ENCODE measurements around the gene CAPN10.
"Not testable (repeated sequence)": the region's sequence is repeated elsewhere in the genome, so short reads cannot be mapped to it uniquely, and the experiment has no call there.

The CAPN10 gene

GRCh38 chr2:240558236-240558761, 28.2 kb upstream of the CAPN10 start:
- DNase-seq (ENCODE audit: low read depth, low spot score) = no peak
- in situ Hi-C loops (cut with HindIII; ENCODE audit: low sequenced_read_pairs) = no loop called here
- no peak for TF ChIP-seq CTCF (IDR thresholded peaks at IDR 0.05; ENCODE audit: low read depth, low read length)
- peak overlapping the region; percentile 20 for H3K4me3 ChIP-seq (ENCODE audit: low read depth, low read length)

- in situ Hi-C loops (cut with HindIII; ENCODE audit: low sequenced_read_pairs) = no loop called here
- H3K4me3 ChIP-seq (ENCODE audit: low read depth, low read length) = no peak overlapping the region
- DNase-seq (ENCODE audit: low read depth, low spot score) = no peak
- TF ChIP-seq CTCF (IDR thresholded peaks at IDR 0.05; ENCODE audit: low read depth, low read length) = no peak
Measured at GRCh38 chr2:240559286-240559685, 27.2 kb upstream of the CAPN10 start.

DNA sequence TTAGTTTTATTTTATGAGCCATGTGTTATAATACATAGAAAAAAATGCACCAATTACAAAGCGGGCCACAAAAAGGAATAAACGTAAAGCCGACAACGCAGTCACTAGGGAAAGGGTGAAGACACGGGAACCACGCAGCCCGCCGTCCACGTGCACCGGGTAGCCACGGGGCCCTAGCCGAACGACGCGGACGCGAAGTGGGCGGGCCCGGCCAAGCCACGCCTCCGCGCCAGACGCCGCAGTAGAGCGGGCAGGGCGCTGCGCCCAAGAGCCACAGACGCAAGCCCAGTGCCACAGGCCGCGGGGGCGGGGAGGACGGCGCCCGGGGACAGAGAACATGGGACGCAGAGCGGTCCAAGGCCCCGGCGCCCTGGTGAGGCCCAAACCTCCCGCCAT, 26.5 kb upstream of the CAPN10 start, which contains the start of gene DUSP28:
Gene DUSP28 (plus strand): TSS at position 274 of the 396 bp plus-strand sequence. CDS start 328 bp downstream, outside the sequence.
- in situ Hi-C loops (cut with HindIII; ENCODE audit: low sequenced_read_pairs) = no loop called here
- DNase-seq (ENCODE audit: low read depth, low spot score) = peak; percentile 85
- TF ChIP-seq CTCF (IDR thresholded peaks at IDR 0.05; ENCODE audit: low read depth, low read length) = no peak
- H3K4me3 ChIP-seq (ENCODE audit: low read depth, low read length) = peak within 1 kb of the TSS; percentile 60

GRCh38 chr2:240560480-240561324, 25.8 kb upstream of the CAPN10 start:
- DNase-seq (ENCODE audit: low read depth, low spot score) = peak; percentile 99
- H3K4me3 ChIP-seq (ENCODE audit: low read depth, low read length) = peak overlapping the region; percentile 60
- in situ Hi-C loops (cut with HindIII; ENCODE audit: low sequenced_read_pairs) = no loop called here
- peak; percentile 24 for TF ChIP-seq CTCF (IDR thresholded peaks at IDR 0.05; ENCODE audit: low read depth, low read length)

- DNase-seq (ENCODE audit: low read depth, low spot score) = peak; percentile 61
- TF ChIP-seq CTCF (IDR thresholded peaks at IDR 0.05; ENCODE audit: low read depth, low read length) = no peak
- H3K4me3 ChIP-seq (ENCODE audit: low read depth, low read length) = peak overlapping the region; percentile 45
- in situ Hi-C loops (cut with HindIII; ENCODE audit: low sequenced_read_pairs) = no loop called here
Measured at GRCh38 chr2:240561325-240561971, 25.1 kb upstream of the CAPN10 start.

- in situ Hi-C loops (cut with HindIII; ENCODE audit: low sequenced_read_pairs); H3K4me3 ChIP-seq (ENCODE audit: low read depth, low read length); DNase-seq (ENCODE audit: low read depth, low spot score): not testable (repeated sequence)
Measured at GRCh38 chr2:240563231-240563630, 23.3 kb upstream of the CAPN10 start.

Measured in astrocyte of the spinal cord (primary cell).